GM12872 (cell line): Measurements from ENCODE around the gene SMIM1.

ENCODE experiments used
- CTCF ChIP-seq: IDR thresholded peaks from 3 replicates; pipeline ENCODE4 v1.5.1; 2011; ENCODE audit warnings: low read depth, mild to moderate bottlenecking, low read length, moderate library complexity; ENCODE audit not compliant: insufficient read depth

SMIM1 gene

GRCh38 chr1:3772715-3773571 lies at the start of gene SMIM1:
Gene SMIM1, plus strand, starts transcription at chr1:3772749. Its CDS starts 2,625 bp downstream, at chr1:3775374.
- no peak for TF ChIP-seq CTCF

GRCh38 chr1:3722846-3723245 lies 49.7 kb upstream of the SMIM1 start:
- no peak for TF ChIP-seq CTCF

- TF ChIP-seq CTCF: peak; percentile 96
Measured at GRCh38 chr1:3724416-3725030, 48.0 kb upstream of the SMIM1 start.

GRCh38 chr1:3725366-3725765 lies 47.2 kb upstream of the SMIM1 start:
- no peak for TF ChIP-seq CTCF

- peak; percentile 70 for TF ChIP-seq CTCF
Measured at GRCh38 chr1:3727042-3727824, 45.3 kb upstream of the SMIM1 start.

GRCh38 chr1:3727825-3728776 lies 44.4 kb upstream of the SMIM1 start:
- no peak for TF ChIP-seq CTCF
